ENCODE data around the gene KRT85.

Gene KRT85

GRCh38 chr12:52368508-52368907, 1.2 kb upstream of the KRT85 start:
- Histone ChIP-seq H3K9me2 (ENCODE audit: low read depth, low read length) (no peaks in the 10 kb centered on the region), H3K79me2 (ENCODE audit: insufficient read depth, low read length) (no peaks in the 10 kb centered on the region), H3K27ac (ENCODE audit: low read depth, low read length, poor library complexity, severe bottlenecking) (no peak overlapping the region), H3K9me3 (ENCODE audit: low read length) (no peaks in the 10 kb centered on the region), H3F3A (ENCODE audit: insufficient read depth, low read length) (no peaks in the 10 kb centered on the region), H3K4me3 (ENCODE audit: low read depth, low read length, poor library complexity, severe bottlenecking) (no peak overlapping the region), H3K4me1 (ENCODE audit: insufficient read depth, low read length, severe bottlenecking) (no peaks in the 10 kb centered on the region), H3K9ac (ENCODE audit: low read length) (no peak overlapping the region), H3K4me2 (ENCODE audit: low read length) (no peak overlapping the region), H2AFZ (ENCODE audit: low read length) (no peak overlapping the region), H3K27me3 (ENCODE audit: insufficient read depth, low read length) (no peaks in the 10 kb centered on the region), H4K20me1 (ENCODE audit: insufficient read depth, low read length) (no peaks in the 10 kb centered on the region), H3K36me3 (ENCODE audit: insufficient read depth, low read length) (no peaks in the 10 kb centered on the region)
- TF ChIP-seq CTCF (IDR thresholded peaks at IDR 0.05; ENCODE audit: low read length), result no peak
- TF ChIP-seq EZH2 (IDR thresholded peaks at IDR 0.05; ENCODE audit: borderline replicate concordance, low read length), result no peak

GRCh38 chr12:52367876-52368275, 595 bp upstream of the KRT85 start:
- Histone ChIP-seq H3K27ac (ENCODE audit: low read depth, low read length, poor library complexity, severe bottlenecking) (no peak overlapping the region), H3K9me3 (ENCODE audit: low read length) (no peaks in the 10 kb centered on the region), H3F3A (ENCODE audit: insufficient read depth, low read length) (no peaks in the 10 kb centered on the region), H3K9me2 (ENCODE audit: low read depth, low read length) (no peaks in the 10 kb centered on the region), H3K36me3 (ENCODE audit: insufficient read depth, low read length) (no peaks in the 10 kb centered on the region), H3K4me1 (ENCODE audit: insufficient read depth, low read length, severe bottlenecking) (no peaks in the 10 kb centered on the region), H3K79me2 (ENCODE audit: insufficient read depth, low read length) (no peaks in the 10 kb centered on the region), H3K27me3 (ENCODE audit: insufficient read depth, low read length) (no peaks in the 10 kb centered on the region), H3K4me3 (ENCODE audit: low read depth, low read length, poor library complexity, severe bottlenecking) (no peak overlapping the region), H2AFZ (ENCODE audit: low read length) (no peak overlapping the region), H3K4me2 (ENCODE audit: low read length) (no peak overlapping the region), H3K9ac (ENCODE audit: low read length) (no peak overlapping the region), H4K20me1 (ENCODE audit: insufficient read depth, low read length) (no peaks in the 10 kb centered on the region)
- no peak for TF ChIP-seq CTCF (IDR thresholded peaks at IDR 0.05; ENCODE audit: low read length)
- TF ChIP-seq EZH2 (IDR thresholded peaks at IDR 0.05; ENCODE audit: borderline replicate concordance, low read length), result no peak

- Histone ChIP-seq H3K4me2 (ENCODE audit: low read length) (no peak overlapping the region), H3K9me2 (ENCODE audit: low read depth, low read length) (no peaks in the 10 kb centered on the region), H3K9ac (ENCODE audit: low read length) (no peak overlapping the region), H3K36me3 (ENCODE audit: insufficient read depth, low read length) (no peaks in the 10 kb centered on the region), H3K27ac (ENCODE audit: low read depth, low read length, poor library complexity, severe bottlenecking) (no peak overlapping the region), H3K4me1 (ENCODE audit: insufficient read depth, low read length, severe bottlenecking) (no peaks in the 10 kb centered on the region), H3K79me2 (ENCODE audit: insufficient read depth, low read length) (no peaks in the 10 kb centered on the region), H3K27me3 (ENCODE audit: insufficient read depth, low read length) (no peaks in the 10 kb centered on the region), H3K4me3 (ENCODE audit: low read depth, low read length, poor library complexity, severe bottlenecking) (no peak overlapping the region), H3F3A (ENCODE audit: insufficient read depth, low read length) (no peaks in the 10 kb centered on the region), H2AFZ (ENCODE audit: low read length) (no peak overlapping the region), H4K20me1 (ENCODE audit: insufficient read depth, low read length) (no peaks in the 10 kb centered on the region), H3K9me3 (ENCODE audit: low read length) (no peaks in the 10 kb centered on the region)
- TF ChIP-seq CTCF (IDR thresholded peaks at IDR 0.05; ENCODE audit: low read length) (no peak), EZH2 (IDR thresholded peaks at IDR 0.05; ENCODE audit: borderline replicate concordance, low read length) (no peak)
Measured at GRCh38 chr12:52364901-52365489, 2.3 kb downstream of the KRT85 start.

Data from OCI-LY1 (cell line).